ENCODE measurements around the gene COX10.

GRCh38 chr17:14113137-14113536 lies 43.8 kb downstream of the COX10 start:
- TF ChIP-seq CTCF (conservative IDR thresholded peaks at IDR 0.05 in 1 of 2, IDR thresholded peaks at IDR 0.05 in 1 of 2; ENCODE audit: extremely low read depth in 1 of 2, insufficient read depth in 1 of 2, low read depth in 1 of 2, low read length in 2 of 2) (no peak), EZH2 (IDR thresholded peaks at IDR 0.05; ENCODE audit: borderline replicate concordance, low read length) (no peak)
